Body of pancreas (tissue), 4 donors: ENCODE data around the gene ASTN2. TPM values are rescaled to one million over a fixed set of nuclear protein-coding genes. Genes with fewer than 3 reads are reported as not detected.

ENCODE experiments used
- ATAC-seq: fragments of 150-250 bp; one replicate; pipeline ENCODE4 v1.9.1; 2016
- DNase-seq, 4 donors: peaks; one replicate each; pipeline ENCODE4 v3.0.0-alpha.2; 2019
- H3K27ac ChIP-seq, 4 donors: fragments of 200-600 bp; sonication (generic); 1 replicate in 3 of 4; 2 replicates in 1 of 4; pipeline versions ENCODE4 v1.5.1 to v1.6.1; 2016 to 2019; ENCODE audit warnings: mild to moderate bottlenecking in 1 of 4, mixed read lengths in 1 of 4, moderate library complexity in 1 of 4
- H3K27me3 ChIP-seq, 2 donors: fragments of 200-600 bp; sonication (generic); one replicate each; pipeline ENCODE4 v1.6.0; 2016; ENCODE audit warnings: mild to moderate bottlenecking in 1 of 2
- H3K36me3 ChIP-seq, 2 donors: fragments of 200-600 bp; sonication (generic); replicated peaks in 1 of 2; 2 replicates each; pipeline ENCODE4 v1.5.1; 2016; ENCODE audit warnings: low read depth in 2 of 2; ENCODE audit not compliant: insufficient read depth in 1 of 2
- H3K4me1 ChIP-seq: fragments of 200-600 bp; sonication (generic); one replicate; pipeline ENCODE4 v1.6.0; 2016
- H3K4me3 ChIP-seq, 2 donors: fragments of 200-600 bp; sonication (generic); 1 replicate in 1 of 2; 2 replicates in 1 of 2; pipeline ENCODE4 v1.5.1; 2016 to 2019
- H3K9me3 ChIP-seq, 3 donors: fragments of 200-600 bp; sonication (generic); 1 replicate in 2 of 3; 2 replicates in 1 of 3; pipeline ENCODE4 v1.5.1; 2016
- CTCF ChIP-seq, 7 experiments: fragments of 450-650 bp in 4 of 7; fragments of 200-600 bp in 3 of 7; sonication (generic) in 3 of 7; IDR thresholded peaks; one replicate each; pipeline ENCODE4 v1.5.1; 2016 to 2019; ENCODE audit warnings: antibody characterized with exemption in 7 of 7
- POLR2A ChIP-seq, 3 donors: fragments of 450-650 bp; IDR thresholded peaks; one replicate each; pipeline ENCODE4 v1.6.1; 2016; ENCODE audit warnings: antibody characterized with exemption in 3 of 3, mild to moderate bottlenecking in 2 of 3
- WGBS, 2 donors: methylation state at CpG; one replicate each; pipeline ENCODE4 v1.1.5; 2017; 5-methylcytosine and 5-hydroxymethylcytosine counted together
- intact Hi-C: fragments of 100-400 bp; cut with DNase I; formaldehyde crosslinking; loops from one replicate; pipeline ENCODE4 v1.15.1; 2023
- total RNA-seq, 2 donors: library from RNA; depleted of rRNA; stranded (reverse); fragments of >200 nt; gene quantifications; one replicate each; pipeline ENCODE4 v1.1.0, GENCODE V29; 2016

ASTN2 gene
- total RNA-seq, 2 donors from 2014 or later = 8.2 to 9.6 TPM

GRCh38 chr9:117300371-117301110, 114.3 kb downstream of the ASTN2 start:
- DNase-seq (no peak), ATAC-seq (no peak)
- no peaks in the 10 kb centered on the region for H3K27me3 ChIP-seq
- 60 to 66% methylated on average over 4 of the region's 4 CpGs for WGBS, 2 donors
- no peaks in the 10 kb centered on the region for H3K4me1 ChIP-seq
- no peak overlapping the region for H3K27ac ChIP-seq
- no peak overlapping the region for H3K4me3 ChIP-seq
- no peaks in the 10 kb centered on the region for H3K36me3 ChIP-seq
- intact Hi-C loops = no loop called here
- no peaks in the 10 kb centered on the region for H3K9me3 ChIP-seq
- no peak for TF ChIP-seq POLR2A (IDR thresholded peaks at IDR 0.05)
- TF ChIP-seq CTCF (IDR thresholded peaks at IDR 0.05) = no peak

- TF ChIP-seq POLR2A (IDR thresholded peaks at IDR 0.05) (no peak), CTCF (IDR thresholded peaks at IDR 0.05) (no peak)
- DNase-seq = no peak
- Histone ChIP-seq H3K4me1 (no peaks in the 10 kb centered on the region), H3K9me3 (no peaks in the 10 kb centered on the region), H3K36me3 (no peaks in the 10 kb centered on the region), H3K4me3 (no peak overlapping the region), H3K27me3 (no peaks in the 10 kb centered on the region), H3K27ac (no peak overlapping the region)
- intact Hi-C loops = no loop called here
- no peak for ATAC-seq
- WGBS, 2 donors = 45 to 86% methylated on average over 1 of the region's 1 CpG
These were observed 118.4 kb downstream of the ASTN2 start for GRCh38 chr9:117296453-117296852.

GRCh38 chr9:117293206-117294114, 121.4 kb downstream of the ASTN2 start:
- DNase-seq (peak in 1 of 4 donors; percentile 16), ATAC-seq (no peak)
- intact Hi-C loops = no loop called here
- Histone ChIP-seq H3K36me3 (no peaks in the 10 kb centered on the region), H3K9me3 (no peaks in the 10 kb centered on the region), H3K27ac (no peak overlapping the region), H3K27me3 (no peaks in the 10 kb centered on the region), H3K4me3 (no peak overlapping the region), H3K4me1 (no peaks in the 10 kb centered on the region)
- 67 to 73% methylated on average over 6 of the region's 6 CpGs for WGBS, 2 donors
- no peak for TF ChIP-seq POLR2A (IDR thresholded peaks at IDR 0.05)
- TF ChIP-seq CTCF (IDR thresholded peaks at IDR 0.05) = no peak

GRCh38 chr9:117290856-117291622, 123.8 kb downstream of the ASTN2 start:
- ATAC-seq = no peak
- WGBS, 2 donors = 87 to 89% methylated on average over 14 of the region's 14 CpGs

More at GRCh38 chr9:117290856-117291622, 123.8 kb downstream of the ASTN2 start:
- Histone ChIP-seq H3K4me1 (no peaks in the 10 kb centered on the region), H3K9me3 (no peaks in the 10 kb centered on the region), H3K27ac (no peak overlapping the region), H3K27me3 (no peaks in the 10 kb centered on the region), H3K4me3 (no peak overlapping the region), H3K36me3 (no peaks in the 10 kb centered on the region)
- DNase-seq = no peak
- intact Hi-C loops = no loop called here
- no peak for TF ChIP-seq CTCF (IDR thresholded peaks at IDR 0.05)
- no peak for TF ChIP-seq POLR2A (IDR thresholded peaks at IDR 0.05)
